HG03520 (cell line): ENCODE measurements around the gene FTL.

ENCODE experiments used
- ATAC-seq: cut with Tn5 transposase; IDR thresholded peaks from one replicate; pipeline ENCODE4 v1.9.1; 2021; ENCODE audit warnings: mild to moderate bottlenecking, moderate library complexity; ENCODE audit not compliant: unreplicated experiment

FTL gene

DNA sequence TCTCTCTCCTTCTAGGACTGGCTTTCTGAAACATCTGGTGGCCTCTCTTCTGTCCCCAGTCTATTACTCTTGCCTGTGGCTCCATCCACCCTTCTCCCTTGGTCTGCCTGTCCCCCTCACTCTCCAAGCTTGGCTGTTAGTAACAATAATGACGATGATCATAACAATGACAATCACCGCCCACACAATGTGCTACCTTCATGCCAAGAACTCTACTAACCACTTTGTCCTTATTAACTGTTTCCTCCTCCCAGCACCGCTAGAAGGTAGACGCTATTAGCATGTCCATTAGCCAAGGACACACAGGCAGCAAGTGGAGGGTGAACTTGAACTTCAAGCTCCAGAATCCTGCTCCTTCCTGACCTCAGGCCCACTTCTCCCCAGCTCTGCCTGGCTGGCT lies 25.3 kb downstream of the FTL start:
- ATAC-seq: no peak

DNA sequence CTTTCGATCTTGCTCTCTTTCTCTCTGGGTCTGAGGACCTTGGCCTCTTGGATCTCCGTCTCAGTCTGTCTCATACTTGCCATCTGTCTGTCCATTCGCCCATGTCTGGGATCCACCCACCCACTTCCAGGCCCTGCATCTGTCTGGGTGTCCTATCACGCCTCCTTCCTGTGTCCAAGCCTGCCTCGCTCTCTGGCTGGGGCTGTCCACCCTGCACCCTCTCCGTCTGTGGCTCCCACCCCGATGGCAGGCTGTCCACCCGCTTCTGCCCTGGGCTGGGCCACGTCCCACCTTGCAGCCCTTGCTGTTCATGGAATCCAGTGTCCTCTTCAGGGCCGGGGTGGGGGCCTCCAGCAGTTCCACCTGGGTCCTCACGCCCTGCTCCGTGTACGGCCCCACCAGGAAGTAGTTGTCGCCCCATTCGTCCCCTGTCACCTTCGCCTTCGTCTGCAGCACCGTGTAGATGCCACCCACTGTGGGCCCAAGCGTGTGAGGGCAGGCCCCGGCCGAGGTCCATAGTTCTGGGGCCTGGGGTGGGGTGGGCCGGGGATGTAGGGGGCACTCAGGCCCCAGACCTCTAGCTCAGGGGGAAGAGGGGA lies 26.0 kb downstream of the FTL start:
- ATAC-seq: no peak

DNA sequence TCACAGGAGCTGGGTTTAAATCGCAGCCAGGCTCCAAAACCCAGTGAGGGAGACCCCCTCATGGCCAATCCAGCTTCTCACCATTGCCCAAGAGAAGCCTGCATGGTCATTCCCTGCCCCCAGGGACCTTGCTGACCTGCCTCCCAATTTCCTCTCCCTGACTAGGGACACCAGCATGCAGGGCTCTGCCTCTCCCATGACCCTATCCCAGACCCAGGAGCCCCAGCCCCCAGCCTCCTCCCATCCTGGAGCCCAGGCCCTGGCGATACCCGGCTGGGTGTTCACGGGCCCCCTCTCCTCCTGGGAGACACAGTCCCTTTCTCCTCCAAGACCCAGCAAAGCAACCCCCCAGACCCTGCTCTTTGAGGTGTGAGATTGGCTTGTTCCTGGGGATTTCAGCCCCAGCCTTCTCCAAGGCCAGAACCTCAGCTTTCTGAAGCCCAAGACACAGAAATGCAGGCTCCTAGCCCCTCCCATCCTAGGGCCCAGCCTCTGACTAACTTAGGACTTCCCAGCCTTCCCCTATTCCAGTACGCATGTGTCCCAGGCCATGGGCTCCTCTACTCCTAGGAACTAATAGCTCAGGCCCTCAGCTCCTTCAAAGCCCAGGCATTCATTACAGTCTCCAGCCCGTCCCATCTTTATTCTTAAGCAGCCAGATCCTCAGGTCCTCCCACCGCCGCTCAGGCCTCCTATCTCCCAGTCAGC lies 26.9 kb downstream of the FTL start:
- ATAC-seq: no peak

DNA sequence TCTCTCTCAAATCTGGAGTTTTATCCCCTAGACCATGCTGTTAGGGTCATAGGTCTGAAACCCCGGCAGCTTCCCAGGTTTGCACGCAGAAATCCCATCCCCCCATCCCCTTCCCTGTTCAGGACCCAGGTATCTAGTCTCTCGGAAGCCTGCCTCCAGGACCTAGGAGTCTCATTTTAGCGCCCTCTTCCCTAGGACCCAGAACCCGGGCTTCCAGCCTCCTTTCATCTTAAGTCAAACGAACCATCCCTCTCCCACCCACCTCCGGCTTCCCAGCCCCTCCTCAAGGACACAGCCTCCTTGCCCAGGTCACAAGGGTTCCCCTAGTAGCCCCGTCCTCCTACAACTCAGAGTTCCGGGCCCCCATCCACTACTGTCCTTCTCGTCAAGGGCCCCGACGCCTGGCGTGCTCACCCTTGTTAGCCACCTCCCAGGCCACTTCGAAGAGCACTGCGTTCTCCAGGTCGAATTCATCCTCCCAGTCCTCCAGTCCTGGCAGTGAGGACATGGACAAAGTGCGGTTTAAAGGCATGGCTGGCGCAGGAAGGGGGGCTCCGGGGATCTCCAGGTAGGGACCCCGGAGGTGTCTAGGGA lies 27.6 kb downstream of the FTL start:
- ATAC-seq: no peak

DNA sequence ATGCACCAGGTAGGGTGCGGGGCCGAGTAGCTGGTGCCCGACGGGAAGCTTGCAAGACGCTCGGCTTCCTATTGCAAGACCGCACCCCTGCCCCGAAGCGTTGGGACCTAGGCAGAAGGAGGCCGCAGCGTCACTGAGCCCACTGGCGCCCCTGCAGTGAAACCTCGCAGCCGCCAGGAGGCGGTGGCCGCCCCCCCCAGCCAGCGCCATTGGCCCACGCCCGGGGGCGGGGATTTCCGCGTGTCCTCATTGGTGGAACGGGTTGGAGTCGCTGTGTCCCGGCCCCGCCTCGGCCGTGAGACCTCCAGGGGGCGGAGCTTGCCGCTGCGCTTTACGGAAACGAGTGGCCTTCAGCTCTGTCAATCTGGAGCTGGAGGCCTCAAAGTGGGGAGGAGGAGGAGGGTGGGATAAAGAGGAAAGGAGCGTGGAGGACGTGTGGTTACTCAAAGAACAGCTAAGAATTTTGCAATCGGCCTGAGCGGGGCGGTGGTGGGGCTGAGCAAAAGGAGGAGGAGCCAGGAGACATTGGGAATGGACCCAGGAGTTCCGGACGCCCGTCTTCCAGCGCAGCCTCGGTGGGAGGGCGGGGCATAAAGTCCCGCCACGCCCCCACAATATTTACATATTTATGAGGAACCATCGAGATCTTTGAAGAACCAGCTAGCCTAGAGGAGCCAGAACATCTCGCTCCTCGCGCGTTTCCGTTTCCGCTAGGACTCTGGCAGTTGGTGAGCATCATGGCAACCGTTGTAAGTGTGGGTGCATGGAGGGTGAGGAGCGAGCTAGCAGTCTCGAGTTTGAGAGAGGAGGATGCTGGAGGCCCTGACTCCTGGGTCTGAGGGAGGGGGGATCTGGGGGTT lies 28.3 kb downstream of the FTL start, which contains the start of the genes GYS1 and RUVBL2:
Gene GYS1, minus strand, starts transcription at position 135 of the 860 bp plus-strand sequence. CDS start 197 bp downstream, outside the sequence.
Gene RUVBL2, plus strand, starts transcription at position 713 of the 860 bp plus-strand sequence. Its CDS starts 25 bp downstream, at position 738.
- ATAC-seq: peak; percentile 85

DNA sequence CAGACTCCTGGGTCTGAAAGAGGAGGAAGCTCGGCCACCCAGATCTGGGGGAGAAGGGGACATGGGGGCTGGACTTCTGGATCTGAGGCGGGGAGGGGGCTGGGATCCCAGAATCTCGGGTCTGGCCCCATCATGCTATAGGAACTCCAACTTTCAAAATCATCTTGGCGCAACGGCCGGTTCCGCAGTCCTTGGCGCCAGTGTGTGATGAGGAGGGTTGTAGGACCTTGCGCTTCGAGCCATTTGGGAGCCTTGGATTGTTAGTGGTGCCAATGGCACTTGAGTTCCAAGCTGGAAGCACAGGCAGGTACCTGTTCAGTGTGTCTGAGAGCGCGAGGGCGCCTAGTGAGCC lies 28.9 kb downstream of the FTL start:
- no peak for ATAC-seq

DNA sequence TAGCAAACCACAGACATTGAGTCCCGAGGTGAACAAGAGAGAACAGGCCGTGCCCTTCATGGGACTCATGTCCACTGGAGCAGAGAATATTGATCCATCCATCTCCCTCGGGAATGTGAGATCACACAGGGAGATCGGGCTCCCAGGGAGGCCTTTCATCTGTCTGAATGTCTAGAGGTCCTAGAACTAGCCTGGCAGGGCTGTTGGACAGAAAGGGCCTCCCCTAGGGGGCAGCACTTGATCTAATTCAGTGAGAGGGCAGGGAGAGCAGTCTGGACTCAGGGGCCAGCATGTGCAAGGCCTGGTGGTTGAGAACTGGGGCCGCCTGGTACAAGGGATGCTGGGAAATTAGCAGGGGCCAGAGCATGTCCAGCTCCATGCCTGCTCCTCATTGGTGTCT lies 32.9 kb downstream of the FTL start:
- no peak for ATAC-seq

DNA sequence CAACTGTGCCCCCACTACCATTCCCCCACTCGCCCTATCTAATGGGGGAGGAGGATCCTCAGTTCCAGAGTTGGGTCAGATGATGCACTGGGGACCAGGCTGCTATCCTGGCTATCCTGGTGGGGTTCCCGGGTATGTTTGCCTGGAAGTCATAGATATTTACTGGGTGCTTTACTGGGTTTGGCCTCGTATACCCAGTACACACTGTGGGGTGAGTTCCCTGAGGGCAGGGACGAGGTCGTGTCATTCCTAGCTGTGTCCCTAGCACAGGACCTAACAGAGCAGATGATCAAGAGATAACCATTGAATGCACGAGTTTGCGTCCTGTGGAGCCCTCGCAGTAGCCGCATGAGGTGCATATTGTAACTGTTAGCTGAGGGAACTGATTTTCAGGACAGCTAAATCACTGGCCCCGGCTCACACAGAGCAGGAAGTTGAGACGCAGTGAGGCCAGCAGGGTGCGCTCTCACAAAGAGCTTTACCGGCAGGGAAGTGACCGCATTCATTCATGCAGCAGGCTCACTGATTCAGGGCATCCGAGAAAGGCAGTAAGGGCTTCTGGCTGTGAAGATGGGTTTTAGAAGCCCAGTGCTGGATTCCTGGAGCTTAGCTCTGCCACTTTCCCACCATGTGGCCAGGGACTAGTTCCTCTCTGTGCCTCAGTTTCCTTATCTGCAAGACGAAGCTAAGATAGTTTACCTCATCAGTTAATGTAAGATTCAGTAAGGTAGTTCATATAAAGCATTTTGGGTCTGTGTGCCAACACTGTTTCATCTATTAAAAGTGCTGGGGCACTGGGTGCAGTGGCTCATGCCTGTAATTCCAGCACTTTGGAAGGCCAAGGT lies 34.6 kb downstream of the FTL start:
- no peak for ATAC-seq

DNA sequence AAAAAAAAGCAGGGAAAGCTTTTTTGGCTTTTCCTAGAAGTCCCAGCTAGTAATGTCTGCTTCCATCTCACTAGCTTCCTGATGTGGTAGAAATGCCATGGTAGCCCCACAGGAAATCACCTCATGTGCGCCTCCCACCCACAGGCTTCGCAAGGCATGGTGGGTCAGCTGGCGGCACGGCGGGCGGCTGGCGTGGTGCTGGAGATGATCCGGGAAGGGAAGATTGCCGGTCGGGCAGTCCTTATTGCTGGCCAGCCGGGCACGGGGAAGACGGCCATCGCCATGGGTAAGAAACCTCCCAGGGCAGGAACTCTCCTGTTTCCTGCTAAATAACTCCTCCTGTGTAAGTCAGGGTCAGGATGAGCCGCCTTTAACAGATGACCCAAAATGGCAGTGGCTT lies 39.0 kb downstream of the FTL start:
- no peak for ATAC-seq

DNA sequence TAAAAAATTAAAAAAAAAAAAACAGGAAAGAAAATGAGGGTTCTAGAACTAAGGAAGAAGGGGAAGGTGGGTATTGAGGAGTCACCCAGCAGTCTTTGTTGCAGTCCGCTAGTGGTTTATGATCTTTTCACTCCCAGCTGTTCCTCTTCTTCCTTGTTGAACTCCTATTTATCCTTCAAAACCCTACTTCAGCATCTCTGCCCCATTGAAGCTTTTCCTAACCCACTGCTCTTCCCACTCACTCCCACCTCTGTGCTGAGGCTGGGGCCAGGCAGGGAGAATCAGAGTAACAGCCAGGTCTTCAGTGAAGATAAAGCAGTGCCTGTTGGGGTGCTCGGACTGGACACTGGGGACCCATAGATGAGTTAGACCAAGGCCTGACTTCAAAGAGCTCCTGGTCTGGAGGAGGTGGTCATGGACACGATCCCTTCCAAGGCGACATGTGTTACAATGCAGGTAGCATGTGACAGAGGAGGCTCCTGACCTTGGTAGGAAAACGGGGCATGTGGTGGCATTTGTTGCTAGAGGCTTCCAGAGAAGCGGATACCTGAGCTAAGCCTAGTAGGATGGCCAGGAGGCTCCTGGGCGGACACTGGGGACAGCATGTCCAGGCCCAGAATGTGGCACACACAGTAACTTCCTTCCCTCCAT lies 40.0 kb downstream of the FTL start:
- no peak for ATAC-seq

DNA sequence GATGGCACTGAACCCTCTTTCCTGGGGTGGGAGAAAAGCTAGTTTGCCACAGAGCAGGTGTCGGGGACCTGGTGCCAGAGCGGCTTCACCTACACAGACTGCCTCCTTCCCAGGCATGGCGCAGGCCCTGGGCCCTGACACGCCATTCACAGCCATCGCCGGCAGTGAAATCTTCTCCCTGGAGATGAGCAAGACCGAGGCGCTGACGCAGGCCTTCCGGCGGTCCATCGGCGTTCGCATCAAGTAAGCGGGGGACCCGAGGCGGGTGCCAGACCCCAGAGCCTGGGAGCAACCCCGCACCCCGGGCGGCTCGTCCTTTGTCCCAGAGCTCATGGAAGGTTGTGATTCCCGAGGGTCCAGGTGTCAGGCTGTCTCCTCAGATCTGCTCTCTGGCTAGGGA lies 41.8 kb downstream of the FTL start:
- no peak for ATAC-seq

DNA sequence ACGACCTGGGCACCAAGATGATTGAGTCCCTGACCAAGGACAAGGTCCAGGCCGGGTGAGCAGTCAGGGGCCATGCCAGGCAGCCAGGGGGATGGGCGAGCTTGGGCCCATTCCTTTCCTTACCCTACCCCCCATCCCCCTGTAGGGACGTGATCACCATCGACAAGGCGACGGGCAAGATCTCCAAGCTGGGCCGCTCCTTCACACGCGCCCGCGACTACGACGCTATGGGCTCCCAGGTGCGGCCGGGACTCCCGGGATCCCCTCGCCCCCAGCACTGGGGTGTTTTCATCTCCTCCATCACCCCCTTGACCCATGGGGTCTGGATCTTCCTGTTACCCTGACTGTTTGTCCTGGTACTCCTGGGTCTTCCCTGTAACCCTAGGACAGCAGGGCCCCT lies 44.7 kb downstream of the FTL start:
- ATAC-seq: no peak

DNA sequence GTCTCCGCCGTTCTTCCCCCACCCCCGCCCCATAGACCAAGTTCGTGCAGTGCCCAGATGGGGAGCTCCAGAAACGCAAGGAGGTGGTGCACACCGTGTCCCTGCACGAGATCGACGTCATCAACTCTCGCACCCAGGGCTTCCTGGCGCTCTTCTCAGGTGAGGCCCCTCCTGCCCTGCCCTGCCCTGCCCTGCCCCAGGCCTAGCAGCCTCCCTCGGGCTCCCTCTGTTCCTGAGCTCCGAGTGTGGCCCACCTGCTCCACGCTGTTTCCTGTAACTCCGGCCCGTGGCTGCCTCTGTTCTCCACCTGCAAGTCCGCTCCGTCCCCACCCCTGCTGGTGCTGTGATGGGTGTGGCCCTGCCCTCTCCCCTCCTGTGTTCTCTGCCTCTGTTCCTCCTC lies 45.3 kb downstream of the FTL start:
- no peak for ATAC-seq

DNA sequence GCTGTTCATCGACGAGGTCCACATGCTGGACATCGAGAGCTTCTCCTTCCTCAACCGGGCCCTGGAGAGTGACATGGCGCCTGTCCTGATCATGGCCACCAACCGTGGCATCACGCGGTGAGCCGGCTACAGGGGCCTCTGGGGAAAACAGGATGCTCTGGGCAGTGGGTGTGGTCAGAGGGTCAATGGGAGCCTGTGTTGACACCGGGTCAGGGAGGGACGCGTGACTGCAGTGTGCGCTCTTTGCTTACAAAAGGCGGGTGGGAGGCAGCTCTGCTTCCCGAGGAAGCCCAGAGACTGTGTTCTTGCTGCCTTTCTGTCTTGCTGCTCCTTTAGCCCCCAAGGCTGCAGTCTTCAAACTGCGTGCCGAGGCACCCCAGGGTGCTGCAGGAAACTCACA lies 46.1 kb downstream of the FTL start:
- no peak for ATAC-seq

DNA sequence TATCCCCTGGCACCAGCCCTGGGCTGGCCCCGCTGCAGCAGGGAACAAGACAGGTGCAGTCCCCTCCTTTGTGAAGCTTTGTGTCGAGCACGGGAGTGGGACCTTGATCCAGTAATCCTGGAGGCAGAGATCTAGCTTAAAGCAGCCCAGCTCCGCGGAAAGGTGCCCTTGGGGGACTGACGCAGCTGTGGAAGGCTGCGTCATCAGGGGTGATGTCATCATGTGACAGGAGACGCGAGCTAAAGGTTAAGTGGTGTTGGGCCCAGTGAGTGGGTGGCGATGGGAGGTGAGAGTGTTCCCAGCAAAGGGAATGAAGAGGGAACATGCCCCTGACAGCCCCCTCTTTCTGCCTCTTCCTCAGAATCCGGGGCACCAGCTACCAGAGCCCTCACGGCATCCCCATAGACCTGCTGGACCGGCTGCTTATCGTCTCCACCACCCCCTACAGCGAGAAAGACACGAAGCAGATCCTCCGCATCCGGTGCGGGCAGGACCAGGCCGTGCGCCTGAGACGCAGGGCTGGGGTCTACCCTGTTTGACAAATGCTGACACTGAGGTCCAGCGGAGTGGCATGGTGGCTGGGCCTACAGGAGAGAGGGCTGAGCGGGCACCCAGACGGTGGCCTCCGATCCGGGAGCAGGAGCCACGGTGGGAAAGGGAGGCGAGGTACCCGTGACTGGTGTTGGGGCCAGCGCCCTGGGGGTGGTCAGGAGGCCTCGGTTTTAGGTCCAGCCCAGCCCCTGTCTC lies 49.2 kb downstream of the FTL start:
- no peak for ATAC-seq

DNA sequence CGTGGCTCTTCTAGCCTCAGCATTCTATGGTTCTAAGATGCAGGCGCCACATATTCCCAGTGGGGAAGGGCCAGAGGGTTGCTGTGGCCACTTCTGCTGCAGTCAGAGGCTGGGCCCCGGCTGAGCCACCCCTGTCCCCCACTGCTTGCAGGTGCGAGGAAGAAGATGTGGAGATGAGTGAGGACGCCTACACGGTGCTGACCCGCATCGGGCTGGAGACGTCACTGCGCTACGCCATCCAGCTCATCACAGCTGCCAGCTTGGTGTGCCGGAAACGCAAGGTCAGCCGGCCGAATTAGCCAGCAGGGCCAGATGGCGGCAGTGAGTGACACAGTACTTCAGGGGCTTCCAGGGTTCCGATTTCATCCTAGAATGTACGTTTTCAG lies 49.8 kb downstream of the FTL start:
- ATAC-seq: no peak

DNA sequence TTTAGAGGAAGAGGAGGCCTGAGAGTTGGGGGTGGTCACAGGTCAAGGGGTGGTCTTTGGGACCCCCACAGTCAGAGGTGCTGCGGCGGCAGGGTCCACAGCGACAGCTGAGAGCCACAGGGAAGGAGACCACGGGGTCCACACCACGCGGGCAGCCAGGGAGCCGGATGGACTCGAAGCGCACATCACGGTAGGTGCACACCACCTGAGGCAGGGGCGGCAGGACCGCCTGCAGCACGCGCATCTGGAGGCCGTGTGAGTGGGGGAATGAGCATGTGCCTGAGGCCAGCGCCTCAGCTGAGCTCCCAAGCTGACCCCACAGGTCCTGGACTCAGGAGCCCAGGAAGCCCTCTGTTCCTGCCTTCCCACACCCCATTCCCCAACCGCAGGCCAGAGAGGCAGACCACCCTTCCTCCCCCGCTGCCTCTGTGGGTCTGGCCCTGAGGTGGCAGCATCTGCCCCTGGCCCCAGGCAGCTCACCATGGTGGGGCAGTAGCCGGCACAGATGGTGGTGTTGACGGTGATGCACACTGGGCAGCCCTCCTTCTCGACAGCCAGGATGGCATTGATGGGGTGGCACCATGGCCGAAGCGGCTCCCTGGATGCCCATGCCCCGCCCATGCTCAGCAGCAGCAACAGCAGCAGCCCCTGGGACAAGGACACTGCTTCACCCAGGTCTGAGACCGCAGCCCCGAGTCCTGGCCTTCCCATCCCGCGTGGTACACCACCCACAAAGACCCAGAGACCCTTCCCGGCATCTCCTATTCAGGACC lies 51.1 kb downstream of the FTL start:
- no peak for ATAC-seq
